Peyer's patch (tissue), 4 donors: Measurements from ENCODE around the gene MAGI3. TPM values are rescaled to one million over a fixed set of nuclear protein-coding genes. Genes with fewer than 3 reads are reported as not detected.

ENCODE experiments used
- DNase-seq, 3 donors: peaks; one replicate each; pipeline ENCODE4 v3.0.0-alpha.2; 2017 to 2019
- H3K27ac ChIP-seq, 4 donors: fragments of 200-600 bp; sonication (generic); one replicate each; pipeline ENCODE4 v1.5.1; 2016 to 2019
- H3K27me3 ChIP-seq, 2 donors: fragments of 200-600 bp; sonication (generic); one replicate each; pipeline ENCODE4 v1.5.1; 2019
- H3K36me3 ChIP-seq, 3 donors: fragments of 200-600 bp; sonication (generic); one replicate each; pipeline ENCODE4 v1.5.1; 2016 to 2019
- H3K4me1 ChIP-seq, 4 donors: fragments of 200-600 bp; sonication (generic); one replicate each; pipeline ENCODE4 v1.5.1; 2016 to 2019
- H3K4me3 ChIP-seq, 4 donors: fragments of 200-600 bp; sonication (generic); 1 replicate in 3 of 4; 2 replicates in 1 of 4; pipeline ENCODE4 v1.5.1; 2016 to 2019; ENCODE audit warnings: mild to moderate bottlenecking in 1 of 4
- H3K9me3 ChIP-seq, 4 donors: fragments of 200-600 bp; sonication (generic); one replicate each; pipeline ENCODE4 v1.5.1; 2016 to 2019; ENCODE audit warnings: mild to moderate bottlenecking in 1 of 4
- POLR2A ChIP-seq, 2 donors: fragments of 450-650 bp; IDR thresholded peaks; one replicate each; pipeline ENCODE4 v1.5.1; 2017; ENCODE audit warnings: antibody characterized with exemption in 2 of 2, mild to moderate bottlenecking in 2 of 2, moderate library complexity in 2 of 2
- total RNA-seq, 4 donors: library from RNA; depleted of rRNA; stranded (reverse); fragments of >200 nt; gene quantifications; one replicate each; pipeline ENCODE4 v1.1.0, GENCODE V29; 2016
- TF ChIP-seq, protein P1 (sequence below), 6 experiments: fragments of 450-650 bp in 4 of 6; fragments of 200-600 bp in 2 of 6; sonication (generic) in 1 of 6; IDR thresholded peaks; one replicate each; pipeline ENCODE4 v1.5.1; 2017 to 2019; ENCODE audit warnings: antibody characterized with exemption in 6 of 6, mild to moderate bottlenecking in 3 of 6, moderate library complexity in 1 of 6

Gene MAGI3
- total RNA-seq, 4 donors from 2014 or later, result 60.2 to 120 (median 103) TPM

DNA sequence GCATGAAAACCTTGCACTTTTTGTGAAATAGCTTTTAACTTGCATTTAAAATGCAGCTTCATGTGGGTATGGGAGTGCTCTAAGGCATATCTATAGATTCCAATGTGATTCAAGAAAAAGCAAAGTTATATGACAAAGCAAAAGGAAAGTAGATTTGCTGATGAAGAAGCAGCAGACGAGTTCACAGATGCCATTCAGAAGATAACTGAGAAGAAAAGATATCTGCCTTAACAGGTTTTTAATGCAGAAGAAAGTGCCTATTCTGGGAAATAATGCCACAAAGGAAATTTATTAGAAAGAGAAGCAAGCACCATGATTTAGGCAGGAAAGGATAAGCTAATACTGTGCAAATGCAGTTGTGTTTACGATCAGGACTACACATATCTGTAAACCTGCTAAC is 300.9 kb downstream of the MAGI3 start:
- Histone ChIP-seq H3K4me1 (no peaks in the 10 kb centered on the region), H3K4me3 (no peak overlapping the region), H3K27ac (no peak overlapping the region), H3K36me3 (peaks cover 0 to 10% (median 0%) of the 10 kb centered on the region in 3 donors), H3K27me3 (no peaks in the 10 kb centered on the region), H3K9me3 (peaks cover 0 to 3% (median 0%) of the 10 kb centered on the region in 4 donors)
- TF ChIP-seq POLR2A (IDR thresholded peaks at IDR 0.05), result no peak
- TF ChIP-seq, protein P1, sequence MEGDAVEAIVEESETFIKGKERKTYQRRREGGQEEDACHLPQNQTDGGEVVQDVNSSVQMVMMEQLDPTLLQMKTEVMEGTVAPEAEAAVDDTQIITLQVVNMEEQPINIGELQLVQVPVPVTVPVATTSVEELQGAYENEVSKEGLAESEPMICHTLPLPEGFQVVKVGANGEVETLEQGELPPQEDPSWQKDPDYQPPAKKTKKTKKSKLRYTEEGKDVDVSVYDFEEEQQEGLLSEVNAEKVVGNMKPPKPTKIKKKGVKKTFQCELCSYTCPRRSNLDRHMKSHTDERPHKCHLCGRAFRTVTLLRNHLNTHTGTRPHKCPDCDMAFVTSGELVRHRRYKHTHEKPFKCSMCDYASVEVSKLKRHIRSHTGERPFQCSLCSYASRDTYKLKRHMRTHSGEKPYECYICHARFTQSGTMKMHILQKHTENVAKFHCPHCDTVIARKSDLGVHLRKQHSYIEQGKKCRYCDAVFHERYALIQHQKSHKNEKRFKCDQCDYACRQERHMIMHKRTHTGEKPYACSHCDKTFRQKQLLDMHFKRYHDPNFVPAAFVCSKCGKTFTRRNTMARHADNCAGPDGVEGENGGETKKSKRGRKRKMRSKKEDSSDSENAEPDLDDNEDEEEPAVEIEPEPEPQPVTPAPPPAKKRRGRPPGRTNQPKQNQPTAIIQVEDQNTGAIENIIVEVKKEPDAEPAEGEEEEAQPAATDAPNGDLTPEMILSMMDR (IDR thresholded peaks at IDR 0.05), result no peak
- no peak for DNase-seq

DNA sequence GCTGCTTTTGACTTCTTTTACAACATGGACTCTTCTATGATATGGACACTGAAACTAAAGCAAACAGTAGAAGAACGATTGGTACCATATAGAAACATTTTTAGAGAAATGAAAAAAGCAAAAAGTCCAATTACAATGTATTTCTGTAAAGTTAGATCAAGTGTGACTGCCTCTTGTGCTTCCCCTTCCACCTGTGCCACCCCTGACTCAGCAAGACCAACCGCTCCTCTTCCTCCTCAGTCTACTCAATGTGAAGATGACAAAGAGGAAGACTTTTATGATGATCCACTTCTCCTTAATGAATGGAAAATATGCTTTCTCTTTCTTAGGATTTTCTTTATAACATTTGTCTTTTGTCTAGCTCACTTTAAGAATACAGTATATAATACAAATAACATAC is 302.0 kb downstream of the MAGI3 start:
- peaks cover 0 to 10% (median 0%) of the 10 kb centered on the region in 3 donors for H3K36me3 ChIP-seq
- DNase-seq, result no peak
- H3K27me3 ChIP-seq, result no peaks in the 10 kb centered on the region
- H3K4me3 ChIP-seq, result no peak overlapping the region
- H3K27ac ChIP-seq, result no peak overlapping the region
- peaks cover 0 to 3% (median 0%) of the 10 kb centered on the region in 4 donors for H3K9me3 ChIP-seq
- H3K4me1 ChIP-seq, result no peaks in the 10 kb centered on the region
- no peak for TF ChIP-seq POLR2A (IDR thresholded peaks at IDR 0.05)
- TF ChIP-seq, protein P1 (IDR thresholded peaks at IDR 0.05), result no peak

DNA sequence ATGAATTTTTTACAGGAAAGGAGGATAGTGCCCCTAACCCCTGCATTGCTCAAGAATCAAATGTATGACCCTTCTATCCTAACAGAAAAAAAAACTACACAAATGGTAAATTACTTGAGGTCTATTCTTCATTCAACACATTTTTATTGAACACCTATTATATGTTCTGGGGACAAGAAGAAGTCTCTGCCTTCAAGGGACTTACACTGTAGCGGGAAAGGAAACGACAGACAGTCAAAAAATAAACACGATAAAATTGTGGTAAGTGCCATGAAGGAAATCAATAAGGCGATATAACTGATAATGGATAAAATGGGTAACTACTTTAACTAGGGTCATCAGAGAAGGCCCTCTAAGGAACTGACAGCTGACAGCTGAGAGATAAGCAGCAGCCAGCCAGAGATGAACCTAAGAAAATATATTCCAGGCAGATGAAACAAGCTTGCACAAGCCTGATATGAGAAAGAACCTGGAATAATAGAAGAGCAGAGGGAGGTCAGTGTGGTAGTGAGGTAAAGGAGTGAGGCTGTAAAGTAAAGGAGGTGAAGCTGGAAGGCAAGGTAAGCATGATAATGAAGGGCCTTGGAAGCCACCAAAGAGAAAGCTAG is 302.6 kb downstream of the MAGI3 start:
- H3K9me3 ChIP-seq, result peaks cover 0 to 3% (median 0%) of the 10 kb centered on the region in 4 donors
- H3K36me3 ChIP-seq, result peaks cover 0 to 10% (median 0%) of the 10 kb centered on the region in 3 donors
- H3K4me1 ChIP-seq, result no peaks in the 10 kb centered on the region
- DNase-seq, result no peak
- no peaks in the 10 kb centered on the region for H3K27me3 ChIP-seq
- TF ChIP-seq, protein P1 (IDR thresholded peaks at IDR 0.05), result no peak
- no peak for TF ChIP-seq POLR2A (IDR thresholded peaks at IDR 0.05)
- H3K4me3 ChIP-seq, result no peak overlapping the region
- no peak overlapping the region for H3K27ac ChIP-seq

DNA sequence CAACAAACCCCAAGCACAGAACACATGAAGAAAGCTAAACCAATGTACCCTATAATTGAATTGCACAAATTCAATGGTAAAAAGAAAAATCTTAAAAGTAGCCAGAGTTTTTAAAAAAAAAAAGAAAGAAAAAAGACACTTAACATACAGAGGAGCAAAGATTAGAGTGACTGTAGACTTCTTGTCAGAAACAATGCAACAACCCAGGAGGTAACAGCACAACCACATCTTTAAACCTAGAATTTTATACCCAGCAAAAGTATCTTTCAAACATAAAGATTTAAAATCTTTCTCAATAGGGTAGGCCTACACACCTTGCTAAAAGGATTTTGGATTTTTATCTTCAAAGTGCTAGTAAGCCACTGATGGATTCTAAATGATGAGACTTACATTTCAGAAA is 304.6 kb downstream of the MAGI3 start:
- no peak for DNase-seq
- H3K4me1 ChIP-seq, result no peaks in the 10 kb centered on the region
- peaks cover 0 to 7% (median 0%) of the 10 kb centered on the region in 3 donors for H3K36me3 ChIP-seq
- H3K27me3 ChIP-seq, result no peaks in the 10 kb centered on the region
- no peak overlapping the region for H3K4me3 ChIP-seq
- peaks cover 0 to 3% (median 0%) of the 10 kb centered on the region in 4 donors for H3K9me3 ChIP-seq
- H3K27ac ChIP-seq, result no peak overlapping the region
- TF ChIP-seq, protein P1 (IDR thresholded peaks at IDR 0.05), result no peak
- TF ChIP-seq POLR2A (IDR thresholded peaks at IDR 0.05), result no peak

DNA sequence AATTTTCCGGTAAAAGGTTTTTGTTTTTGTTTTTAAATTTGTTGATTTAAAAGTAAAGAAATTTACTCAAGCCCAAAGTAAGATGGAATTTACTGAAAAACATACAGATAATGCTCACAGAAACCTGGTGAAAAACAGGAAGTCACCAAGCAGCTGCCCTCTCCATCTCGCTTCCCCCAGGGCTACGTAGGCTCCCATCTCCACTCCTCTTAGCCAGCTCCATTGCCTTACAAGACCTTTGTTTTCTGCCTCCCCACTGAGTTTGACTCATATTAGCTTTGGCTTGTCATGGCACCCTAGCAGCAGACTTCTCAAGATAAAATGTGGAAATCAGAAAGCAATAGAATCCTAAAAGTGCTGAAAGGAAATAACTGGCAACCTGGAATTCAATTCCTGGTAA is 311.1 kb downstream of the MAGI3 start:
- no peaks in the 10 kb centered on the region for H3K27me3 ChIP-seq
- H3K36me3 ChIP-seq, result peaks cover 0 to 6% (median 0%) of the 10 kb centered on the region in 3 donors
- H3K4me1 ChIP-seq, result no peaks in the 10 kb centered on the region
- no peak for TF ChIP-seq POLR2A (IDR thresholded peaks at IDR 0.05)
- TF ChIP-seq, protein P1 (IDR thresholded peaks at IDR 0.05), result no peak
- H3K9me3 ChIP-seq, result no peaks in the 10 kb centered on the region
- DNase-seq, result no peak
- H3K4me3 ChIP-seq, result no peak overlapping the region
- no peak overlapping the region for H3K27ac ChIP-seq
